Activated T-cell treated with anti-CD3 and anti-CD28 coated beads, Interleukin-2, amount 50 U/mL, for 4 hours (primary cell): ENCODE data around the gene CAMK1D. TPM values are rescaled to one million over a fixed set of nuclear protein-coding genes. Genes with fewer than 3 reads are reported as not detected.

ENCODE experiments used
- ATAC-seq, 2 donors: fragments of 200-7000 bp; cut with Tn5 transposase; one replicate each; pipeline ENCODE4 v1.10.0; 2021
- DNase-seq: peaks from one replicate; pipeline ENCODE4 v3.0.0-alpha.2; 2020
- H3K27me3 Mint-ChIP-seq: one replicate; pipeline ENCODE4 v1.8.0; 2021; ENCODE audit warnings: low read depth, mixed read lengths
- H3K36me3 Mint-ChIP-seq: one replicate; pipeline ENCODE4 v1.8.0; 2022; ENCODE audit warnings: mixed read lengths; ENCODE audit not compliant: insufficient read depth
- H3K4me1 Mint-ChIP-seq: one replicate; pipeline ENCODE4 v1.8.0; 2021; ENCODE audit warnings: low read depth, mixed read lengths
- H3K4me3 Mint-ChIP-seq: one replicate; pipeline ENCODE4 v1.8.0; 2021; ENCODE audit warnings: mild to moderate bottlenecking, moderate library complexity, mixed read lengths
- H3K9me3 Mint-ChIP-seq: one replicate; pipeline ENCODE4 v1.8.0; 2021; ENCODE audit warnings: mixed read lengths
- total RNA-seq, 3 donors: library from RNA; stranded (reverse); gene quantifications; one replicate each; pipeline ENCODE4 v1.2.1, GENCODE V29; 2021

Gene CAMK1D
- total RNA-seq, 3 donors from 2014 or later, result 6.3 to 7.8 (median 6.7) TPM

DNA sequence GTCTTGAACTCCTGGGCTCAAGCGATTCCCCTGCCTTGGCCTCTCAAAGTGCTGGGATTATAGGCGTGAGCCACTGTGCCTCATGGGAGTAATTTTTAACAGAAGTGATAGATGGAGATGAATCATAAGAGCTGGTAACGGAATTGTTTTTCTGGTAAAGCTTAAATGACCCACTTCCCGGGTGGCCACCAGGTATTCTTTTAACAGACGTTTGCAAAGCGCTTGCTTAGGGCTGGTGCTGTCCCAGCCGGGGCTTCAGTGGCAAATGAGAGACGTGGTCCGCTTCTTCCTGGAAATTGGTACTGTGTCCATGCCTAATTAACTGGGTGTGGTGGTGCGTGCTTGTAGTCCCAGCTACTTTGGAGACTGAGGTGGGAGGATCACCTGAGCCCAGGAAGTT lies 23.5 kb downstream of the CAMK1D start:
- peaks cover 4% of the 10 kb centered on the region for H3K36me3 Mint-ChIP-seq
- H3K4me3 Mint-ChIP-seq, result no peak overlapping the region
- DNase-seq, result no peak
- peaks cover 8% of the 10 kb centered on the region for H3K4me1 Mint-ChIP-seq
- no peaks in the 10 kb centered on the region for H3K27me3 Mint-ChIP-seq
- no peak for ATAC-seq
- no peaks in the 10 kb centered on the region for H3K9me3 Mint-ChIP-seq

DNA sequence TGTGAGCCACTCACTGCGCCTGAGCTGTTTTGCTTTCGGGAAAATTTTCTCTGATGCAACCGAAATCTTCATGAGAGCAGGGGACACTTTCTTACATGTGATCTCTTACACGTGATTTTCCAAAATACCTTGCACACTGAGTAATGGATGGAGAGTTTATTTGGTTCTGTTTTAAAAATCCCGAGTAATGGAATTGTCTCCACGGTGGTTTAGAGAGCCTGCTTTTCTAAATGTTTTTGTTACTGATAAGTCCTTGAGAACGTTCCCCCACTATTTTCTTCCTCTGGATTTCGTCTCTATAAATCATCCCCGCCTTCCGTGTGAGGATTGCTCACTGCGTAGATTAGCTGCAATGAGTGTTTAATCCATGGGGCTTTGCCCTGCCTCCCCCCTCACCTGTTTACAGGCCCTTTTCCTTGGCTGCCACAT lies 25.7 kb downstream of the CAMK1D start:
- H3K4me3 Mint-ChIP-seq, result no peak overlapping the region

DNA sequence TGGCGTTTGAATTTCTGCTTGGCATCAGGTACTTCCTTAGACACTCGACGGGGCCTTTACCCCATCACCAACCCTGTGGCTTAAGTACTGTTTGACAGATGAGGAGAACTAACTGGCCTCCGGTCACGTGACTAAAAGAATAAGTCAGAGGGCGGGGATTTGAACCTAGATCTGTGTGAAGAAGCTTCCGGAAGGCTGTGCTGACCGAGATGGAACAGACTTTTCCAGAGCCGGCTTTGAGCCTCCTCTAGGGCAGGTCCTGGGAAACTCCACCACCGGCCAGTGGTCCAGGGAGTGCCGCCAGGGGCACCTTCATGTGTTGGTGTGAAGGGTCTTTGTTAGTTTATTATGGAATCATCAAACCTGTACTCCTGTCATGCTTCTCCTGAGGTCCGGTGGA lies 26.9 kb downstream of the CAMK1D start:
- ATAC-seq (no peak), DNase-seq (no peak)
- no peak overlapping the region for H3K4me3 Mint-ChIP-seq
- H3K9me3 Mint-ChIP-seq, result no peaks in the 10 kb centered on the region
- peaks cover 8% of the 10 kb centered on the region for H3K4me1 Mint-ChIP-seq
- peaks cover 2% of the 10 kb centered on the region for H3K36me3 Mint-ChIP-seq
- no peaks in the 10 kb centered on the region for H3K27me3 Mint-ChIP-seq

More for the DNA sequence above, 25.7 kb downstream of the CAMK1D start:
- Mint-ChIP-seq H3K27me3 (no peaks in the 10 kb centered on the region), H3K9me3 (no peaks in the 10 kb centered on the region), H3K4me1 (peaks cover 8% of the 10 kb centered on the region), H3K36me3 (peaks cover 4% of the 10 kb centered on the region)
- DNase-seq (no peak), ATAC-seq (no peak)

DNA sequence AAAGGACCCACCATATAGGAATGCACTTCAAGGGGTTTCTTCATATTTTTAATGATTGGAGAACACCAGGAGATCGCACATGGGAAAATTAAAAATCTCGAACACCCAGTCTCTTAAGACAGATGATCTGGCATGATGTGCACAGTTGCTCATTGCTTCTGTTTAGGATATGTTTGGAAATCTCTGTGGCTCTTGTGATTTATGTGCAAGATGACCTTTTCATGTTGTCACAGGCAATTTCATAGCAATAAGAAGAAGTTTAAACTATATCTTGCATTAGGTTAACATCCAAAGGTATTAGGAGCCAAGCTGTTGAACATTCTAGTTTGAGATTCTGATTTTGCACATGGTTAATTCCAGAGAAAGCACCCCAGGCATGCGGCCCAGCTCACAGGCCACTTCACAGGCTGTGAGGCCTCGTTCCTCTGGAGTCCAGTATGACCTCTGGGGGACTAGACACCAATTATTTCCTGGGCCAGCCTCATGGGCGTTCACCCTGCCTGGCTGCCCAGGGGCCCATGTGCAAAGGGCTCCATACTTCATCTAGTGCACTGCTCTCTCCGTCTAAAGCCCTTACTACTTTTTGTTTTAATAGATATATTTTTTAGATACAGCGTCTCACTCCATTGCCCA lies 28.4 kb downstream of the CAMK1D start:
- Mint-ChIP-seq H3K4me1 (peaks cover 16% of the 10 kb centered on the region), H3K4me3 (no peak overlapping the region), H3K9me3 (no peaks in the 10 kb centered on the region), H3K27me3 (no peaks in the 10 kb centered on the region), H3K36me3 (peaks cover 2% of the 10 kb centered on the region)
- ATAC-seq (no peak), DNase-seq (no peak)

DNA sequence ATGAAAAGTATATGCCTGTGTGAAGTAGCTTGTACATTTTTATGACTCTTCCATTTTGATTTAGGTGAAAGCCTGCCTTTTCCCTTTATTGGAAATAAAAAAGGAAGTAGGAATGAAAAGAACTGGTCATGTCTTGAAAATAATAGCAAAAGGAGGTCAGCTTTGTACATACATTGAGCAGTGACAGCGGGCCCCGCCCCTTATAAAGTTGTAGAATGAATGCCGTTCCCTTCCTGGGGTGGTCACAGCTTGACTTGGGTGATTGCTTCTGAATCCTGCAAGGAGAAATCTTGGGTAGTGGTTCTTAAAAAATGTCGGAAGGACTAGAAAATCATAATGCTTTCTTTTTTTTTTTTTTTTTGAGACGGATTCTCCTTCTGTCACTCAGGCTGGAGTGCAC lies 31.7 kb downstream of the CAMK1D start:
- Mint-ChIP-seq H3K27me3 (no peaks in the 10 kb centered on the region), H3K9me3 (peaks cover 18% of the 10 kb centered on the region), H3K4me1 (peaks cover 17% of the 10 kb centered on the region), H3K4me3 (no peak overlapping the region), H3K36me3 (peaks cover 5% of the 10 kb centered on the region)
- no peak for DNase-seq
- no peak for ATAC-seq

DNA sequence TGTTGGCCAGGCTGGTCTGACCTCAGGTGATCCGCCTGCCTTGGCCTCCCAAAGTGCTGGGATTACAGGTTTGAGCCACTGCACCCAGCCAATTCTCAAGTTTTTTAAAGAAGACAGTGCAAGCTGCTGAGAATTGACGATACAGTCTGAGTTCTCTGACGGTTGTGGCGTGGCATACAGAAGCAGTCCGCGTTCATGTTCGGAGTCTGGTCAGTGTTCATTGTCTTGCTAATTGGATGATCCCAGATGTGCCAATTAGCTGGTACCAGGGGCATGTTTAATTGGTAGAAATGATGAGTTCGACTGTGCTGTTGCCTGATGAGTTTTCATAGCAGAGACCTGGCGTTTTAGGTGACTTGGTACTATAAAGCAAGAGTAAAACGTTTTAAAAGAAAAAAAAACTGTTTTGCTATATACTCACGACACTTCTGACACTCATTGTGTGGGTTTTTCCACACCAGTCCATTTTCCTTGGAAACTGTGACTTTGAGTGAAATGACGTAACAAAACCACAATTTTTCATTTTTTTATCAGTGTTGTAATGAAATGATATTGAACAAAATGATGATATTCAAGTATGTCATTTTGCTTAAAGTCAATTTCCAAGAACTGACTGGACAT lies 32.3 kb downstream of the CAMK1D start:
- Mint-ChIP-seq H3K27me3 (no peaks in the 10 kb centered on the region), H3K4me1 (peaks cover 17% of the 10 kb centered on the region), H3K9me3 (peaks cover 18% of the 10 kb centered on the region), H3K36me3 (peaks cover 5% of the 10 kb centered on the region), H3K4me3 (no peak overlapping the region)
- ATAC-seq (peak; percentile 58 to 66), DNase-seq (no peak)

DNA sequence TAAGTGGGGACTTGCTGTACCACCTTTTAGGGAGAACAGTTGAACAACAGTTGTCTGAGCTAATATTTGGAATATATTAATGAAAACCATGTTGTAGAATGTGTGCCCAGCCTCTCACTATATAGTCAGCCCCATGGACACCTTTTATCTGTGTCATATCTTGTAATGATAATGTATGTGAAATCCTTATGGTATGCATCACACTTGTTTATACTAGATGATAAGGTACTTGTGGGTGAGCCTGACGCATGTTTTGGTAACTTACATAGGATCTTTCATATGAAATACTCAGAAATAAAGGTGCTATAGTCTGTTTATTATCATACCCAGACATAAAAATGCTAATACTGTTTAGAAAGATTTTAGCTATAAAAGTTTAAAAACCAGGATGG lies 32.8 kb downstream of the CAMK1D start:
- peak; percentile 80 to 87 for ATAC-seq
- Mint-ChIP-seq H3K27me3 (no peaks in the 10 kb centered on the region), H3K4me1 (peaks cover 16% of the 10 kb centered on the region), H3K9me3 (peaks cover 18% of the 10 kb centered on the region), H3K36me3 (peaks cover 5% of the 10 kb centered on the region), H3K4me3 (no peak overlapping the region)
- no peak for DNase-seq

DNA sequence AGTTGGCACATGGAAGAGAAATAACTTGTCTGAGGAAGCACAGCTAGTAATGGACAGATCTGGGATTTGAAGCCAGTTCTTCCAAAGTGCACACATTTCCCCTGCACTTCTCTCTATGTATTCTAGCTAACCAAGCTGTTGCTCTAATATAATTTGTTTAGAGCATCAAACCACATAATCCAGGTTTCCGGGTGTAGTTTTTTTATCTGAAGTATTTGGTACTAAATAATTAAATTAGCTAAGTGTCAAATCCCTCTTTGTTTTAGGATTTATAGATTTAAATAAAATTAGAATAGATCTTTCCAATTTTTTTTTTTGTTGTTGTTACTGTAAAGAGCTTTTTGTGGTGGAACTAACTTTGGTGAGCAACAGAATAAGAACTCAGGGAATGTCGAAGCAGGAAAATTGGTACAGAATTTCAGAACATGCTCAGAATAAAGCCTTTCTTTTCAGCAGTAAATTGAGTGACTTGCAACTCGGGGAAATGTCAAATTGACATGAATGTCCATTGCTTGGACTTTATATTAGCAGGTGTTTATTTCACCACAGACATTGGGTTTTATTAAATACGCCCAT lies 33.7 kb downstream of the CAMK1D start:
- no peaks in the 10 kb centered on the region for H3K27me3 Mint-ChIP-seq
- H3K9me3 Mint-ChIP-seq, result peaks cover 18% of the 10 kb centered on the region
- ATAC-seq (no peak), DNase-seq (no peak)
- peaks cover 16% of the 10 kb centered on the region for H3K4me1 Mint-ChIP-seq
- H3K4me3 Mint-ChIP-seq, result no peak overlapping the region
- peaks cover 4% of the 10 kb centered on the region for H3K36me3 Mint-ChIP-seq

DNA sequence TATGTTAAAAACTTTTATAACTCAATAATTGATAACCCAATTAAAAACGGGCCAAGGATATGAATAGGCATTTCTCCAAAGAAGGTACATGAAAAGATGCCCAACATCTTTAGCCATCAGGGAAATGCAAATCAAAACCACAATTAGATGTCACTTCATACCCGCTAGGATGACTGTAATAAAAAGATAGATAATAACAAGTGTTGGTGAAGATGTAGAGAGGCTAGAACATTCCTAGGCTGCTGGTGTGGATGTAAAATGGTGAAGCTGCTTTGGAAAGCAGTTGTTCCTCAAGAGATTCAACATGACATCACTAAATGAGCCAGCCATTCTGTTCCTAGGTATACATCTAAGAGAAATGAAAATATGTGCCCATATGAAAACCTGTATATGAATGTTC lies 35.6 kb downstream of the CAMK1D start:
- Mint-ChIP-seq H3K4me1 (peaks cover 26% of the 10 kb centered on the region), H3K36me3 (peaks cover 4% of the 10 kb centered on the region), H3K4me3 (no peak overlapping the region), H3K9me3 (peaks cover 18% of the 10 kb centered on the region), H3K27me3 (no peaks in the 10 kb centered on the region)
- DNase-seq (no peak), ATAC-seq (no peak)

DNA sequence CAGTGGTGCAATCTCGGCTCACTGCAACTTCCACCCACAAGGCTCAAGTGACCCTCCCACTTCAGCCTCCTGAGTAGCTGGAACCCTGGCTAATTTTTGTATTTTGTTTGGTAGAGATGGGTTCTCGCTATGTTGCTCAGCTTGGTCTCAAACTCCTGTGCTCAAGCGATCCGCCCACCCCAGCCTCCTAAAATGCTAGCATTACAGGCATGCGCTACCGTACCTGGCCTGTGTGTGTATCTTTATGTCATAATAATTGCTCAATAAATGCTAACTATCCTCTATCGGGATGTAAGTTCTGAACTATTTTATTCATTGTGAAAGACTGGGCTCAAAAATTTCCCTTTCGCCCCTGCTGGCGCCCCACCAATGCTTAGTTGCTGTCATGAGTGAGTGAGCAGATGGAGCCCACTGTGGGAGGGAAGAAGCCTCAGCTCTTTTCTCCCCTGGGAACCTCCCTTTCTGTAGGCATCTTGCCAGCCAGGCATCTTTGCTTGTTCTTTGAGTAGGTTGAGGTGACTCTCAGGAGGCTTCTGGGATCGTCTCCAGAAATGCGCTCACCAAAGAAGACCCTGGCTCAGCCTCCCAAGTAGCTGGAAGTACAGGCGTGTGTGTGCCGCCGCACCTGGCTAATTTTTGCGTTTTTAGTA lies 38.3 kb downstream of the CAMK1D start:
- Mint-ChIP-seq H3K4me1 (peaks cover 27% of the 10 kb centered on the region), H3K4me3 (no peak overlapping the region), H3K9me3 (peaks cover 18% of the 10 kb centered on the region), H3K36me3 (peaks cover 4% of the 10 kb centered on the region), H3K27me3 (no peaks in the 10 kb centered on the region)
- ATAC-seq (no peak), DNase-seq (no peak)

DNA sequence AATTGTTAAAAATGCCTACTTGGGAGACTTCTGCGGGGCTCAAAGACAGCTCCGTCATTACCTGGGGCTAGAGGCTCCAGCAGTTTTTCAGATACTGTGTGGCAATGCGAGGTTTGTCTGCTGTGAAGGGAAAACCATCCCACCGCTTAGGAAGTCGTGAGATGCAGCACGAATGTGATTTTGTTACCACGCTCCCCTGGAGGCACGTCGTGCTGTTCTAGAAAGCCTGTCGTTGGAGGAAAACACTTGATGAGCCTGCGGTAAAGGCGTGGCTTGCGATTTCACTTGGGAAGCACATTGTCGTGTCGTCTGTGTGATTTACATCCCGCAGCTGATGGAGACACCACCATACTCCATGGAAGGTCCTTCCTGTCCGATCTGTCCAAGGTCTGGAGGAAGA lies 39.3 kb downstream of the CAMK1D start:
- no peak overlapping the region for H3K4me3 Mint-ChIP-seq
- peaks cover 25% of the 10 kb centered on the region for H3K4me1 Mint-ChIP-seq
- peaks cover 16% of the 10 kb centered on the region for H3K9me3 Mint-ChIP-seq
- H3K27me3 Mint-ChIP-seq, result no peaks in the 10 kb centered on the region
- no peak for ATAC-seq
- H3K36me3 Mint-ChIP-seq, result peaks cover 6% of the 10 kb centered on the region
- DNase-seq, result no peak

DNA sequence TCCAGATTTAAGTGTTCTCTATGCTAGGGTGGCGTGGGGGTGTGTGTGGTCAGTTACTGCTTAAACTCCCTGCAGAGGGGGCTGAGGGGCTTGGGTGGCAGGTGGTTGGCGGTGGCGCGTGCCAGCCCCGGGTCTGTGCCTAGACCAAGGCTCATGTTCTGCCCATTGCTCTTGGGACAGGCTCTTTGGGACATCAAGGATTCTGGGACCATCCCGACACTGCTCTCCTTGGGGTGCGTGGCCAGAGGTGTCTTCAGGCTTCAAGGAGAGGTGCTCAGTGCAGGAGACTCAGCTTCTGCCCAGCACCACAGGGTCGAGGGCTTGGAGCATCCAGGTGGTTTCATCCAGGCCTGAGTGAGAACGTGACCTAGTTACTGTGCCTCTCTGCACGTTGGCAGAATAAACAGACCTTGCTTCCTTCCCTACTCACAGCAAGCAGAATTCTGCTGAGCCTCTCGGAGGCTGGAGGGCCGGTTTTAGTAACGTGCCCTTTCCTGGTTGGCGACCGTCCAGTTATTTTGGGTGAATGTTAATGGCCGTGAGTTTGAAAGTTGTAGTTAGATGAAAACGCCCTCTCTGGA lies 39.9 kb downstream of the CAMK1D start:
- H3K9me3 Mint-ChIP-seq, result peaks cover 12% of the 10 kb centered on the region
- DNase-seq, result no peak
- ATAC-seq, result no peak
- H3K36me3 Mint-ChIP-seq, result peaks cover 6% of the 10 kb centered on the region
- H3K27me3 Mint-ChIP-seq, result no peaks in the 10 kb centered on the region
- no peak overlapping the region for H3K4me3 Mint-ChIP-seq
- peaks cover 26% of the 10 kb centered on the region for H3K4me1 Mint-ChIP-seq

DNA sequence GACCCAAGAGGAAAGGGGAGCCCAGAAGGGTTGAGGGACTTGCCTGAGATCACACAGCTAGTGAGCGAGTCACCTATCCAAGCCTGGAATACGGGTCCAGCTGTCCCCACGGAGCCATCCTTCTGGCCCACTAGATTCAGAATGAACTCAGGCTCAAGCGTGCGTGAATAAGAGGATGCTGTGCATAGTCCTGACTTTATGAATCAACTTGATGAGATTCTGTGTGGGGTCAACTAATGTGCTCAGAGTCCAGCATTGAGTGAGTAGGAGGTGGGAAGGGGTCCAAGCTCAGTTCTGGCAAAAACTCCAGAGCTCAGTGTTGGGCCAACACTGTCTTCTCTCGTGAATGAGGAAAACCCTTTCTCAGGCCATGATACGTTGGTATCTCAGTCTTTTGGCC lies 41.4 kb downstream of the CAMK1D start:
- Mint-ChIP-seq H3K9me3 (no peaks in the 10 kb centered on the region), H3K36me3 (peaks cover 2% of the 10 kb centered on the region), H3K4me3 (no peak overlapping the region), H3K27me3 (no peaks in the 10 kb centered on the region), H3K4me1 (peaks cover 23% of the 10 kb centered on the region)
- ATAC-seq, result no peak
- DNase-seq, result no peak

DNA sequence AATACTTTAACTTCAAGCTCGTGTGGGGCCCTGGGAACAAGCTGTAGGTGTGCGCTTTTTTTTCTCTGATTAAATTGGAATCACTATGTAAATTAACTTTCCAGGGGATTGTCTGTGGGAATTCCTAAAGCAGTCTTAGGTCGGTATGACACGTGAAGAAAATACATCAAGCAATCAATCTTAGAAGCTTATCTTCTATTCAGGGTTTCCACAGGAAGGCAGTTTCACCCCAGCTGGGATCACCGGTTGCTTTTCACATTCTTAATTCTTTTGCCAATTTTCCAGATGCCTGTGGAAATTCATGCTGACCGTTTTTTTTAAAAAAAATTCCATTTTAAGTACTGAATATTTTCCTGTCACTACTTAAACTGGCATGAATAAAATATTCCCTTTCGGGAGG lies 41.9 kb downstream of the CAMK1D start:
- H3K4me1 Mint-ChIP-seq, result peaks cover 23% of the 10 kb centered on the region
- no peaks in the 10 kb centered on the region for H3K9me3 Mint-ChIP-seq
- ATAC-seq, result no peak

More for the DNA sequence above, 41.9 kb downstream of the CAMK1D start:
- DNase-seq, result no peak
- Mint-ChIP-seq H3K27me3 (no peaks in the 10 kb centered on the region), H3K4me3 (no peak overlapping the region), H3K36me3 (peaks cover 3% of the 10 kb centered on the region)
